Stimulated activated CD4-positive, alpha-beta T cell treated with anti-CD3 and anti-CD28 coated beads, Interleukin-15, amount 100 ng/mL, for 1 hour (primary cell): ENCODE data around the gene RNF31.
"Not testable (repeated sequence)": the region's sequence is repeated elsewhere in the genome, so short reads cannot be mapped to it uniquely, and the experiment has no call there.

Experiments used
- DNase-seq, 2 donors: peaks; one replicate each; pipeline ENCODE4 v3.0.0-alpha.2; 2020; ENCODE audit warnings: low read depth in 1 of 2, low spot score in 1 of 2

The RNF31 gene

DNA sequence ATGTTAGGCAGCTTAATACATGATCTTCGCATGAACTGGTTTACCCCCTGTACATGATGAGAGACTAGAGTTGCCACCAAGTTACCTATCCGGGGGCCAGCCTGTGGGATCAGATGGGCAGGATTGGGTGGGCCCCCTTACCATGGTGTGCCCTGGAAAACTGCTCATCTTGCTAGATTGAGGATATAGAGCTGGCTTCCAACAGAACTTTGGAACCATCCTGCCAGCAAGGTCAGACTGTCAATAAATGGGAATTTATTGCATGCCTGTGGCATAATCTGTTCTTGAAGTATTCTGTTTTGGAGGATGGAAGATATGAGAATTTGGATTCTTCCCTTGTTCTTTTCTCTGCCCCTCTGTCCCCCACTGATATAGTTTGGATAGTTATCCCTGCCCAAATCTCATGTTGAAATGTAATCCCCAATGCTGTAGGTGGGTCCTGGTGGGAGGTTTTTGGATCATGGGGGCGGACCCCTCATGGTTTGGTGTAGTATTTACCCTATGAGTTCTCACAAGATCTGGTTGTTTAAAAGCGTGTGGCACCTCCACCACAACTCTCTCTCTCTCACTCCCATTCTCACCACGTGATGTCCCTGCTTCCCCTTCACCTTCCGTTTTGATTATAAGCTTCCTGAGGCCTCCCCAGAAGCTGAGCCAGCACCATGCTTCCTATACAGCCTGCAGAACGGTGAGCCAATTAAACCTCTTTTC lies 51.7 kb downstream of the RNF31 start:
- DNase-seq: no peak

DNA sequence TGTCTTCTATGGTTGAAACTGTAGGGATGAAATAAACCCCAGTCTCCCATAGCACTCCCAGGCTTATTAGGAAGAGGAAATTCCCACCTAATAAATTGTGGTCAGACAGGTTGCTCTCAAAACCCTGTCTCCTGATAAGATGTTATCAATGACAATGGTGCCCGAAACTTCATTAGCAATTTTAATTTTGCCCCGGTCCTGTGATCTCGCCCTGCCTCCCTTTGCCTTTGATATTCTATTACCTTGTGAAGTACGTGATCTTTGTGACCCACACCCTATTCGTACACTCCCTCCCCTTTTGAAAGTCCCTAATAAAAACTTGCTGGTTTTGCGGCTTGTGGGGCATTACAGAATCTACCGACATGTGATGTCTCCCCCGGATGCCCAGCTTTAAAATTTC lies 55.2 kb downstream of the RNF31 start:
- DNase-seq: not testable (repeated sequence)

DNA sequence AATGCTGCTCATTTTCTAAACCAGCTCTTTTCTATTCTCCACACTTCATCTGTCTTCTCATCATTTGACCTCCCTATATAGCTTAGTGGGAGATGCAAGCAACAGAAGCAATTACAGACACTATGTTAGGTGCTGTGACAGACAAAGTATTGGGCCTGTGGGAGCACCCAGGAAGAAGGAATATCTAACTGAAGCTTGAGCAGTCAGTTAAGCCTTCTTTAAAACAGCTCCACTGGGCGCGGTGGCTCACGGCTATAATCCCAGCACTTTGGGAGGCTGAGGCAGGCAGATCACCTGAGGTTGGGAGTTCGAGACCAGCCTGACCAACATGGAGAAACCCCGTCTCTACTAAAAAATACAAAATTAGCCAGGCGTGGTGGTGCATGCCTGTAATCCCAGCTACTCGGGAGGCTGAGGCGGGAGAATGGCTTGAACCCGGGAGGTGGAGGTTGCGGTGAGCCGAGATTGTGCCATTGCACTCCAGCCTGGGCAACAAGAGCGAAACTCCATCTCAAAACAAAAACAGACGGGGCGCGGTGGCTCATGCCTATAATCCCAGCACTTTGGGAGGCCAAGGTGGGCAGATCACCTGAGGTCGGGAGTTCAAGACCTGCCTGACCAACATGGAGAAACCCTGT lies 56.1 kb downstream of the RNF31 start:
- not testable (repeated sequence) for DNase-seq

DNA sequence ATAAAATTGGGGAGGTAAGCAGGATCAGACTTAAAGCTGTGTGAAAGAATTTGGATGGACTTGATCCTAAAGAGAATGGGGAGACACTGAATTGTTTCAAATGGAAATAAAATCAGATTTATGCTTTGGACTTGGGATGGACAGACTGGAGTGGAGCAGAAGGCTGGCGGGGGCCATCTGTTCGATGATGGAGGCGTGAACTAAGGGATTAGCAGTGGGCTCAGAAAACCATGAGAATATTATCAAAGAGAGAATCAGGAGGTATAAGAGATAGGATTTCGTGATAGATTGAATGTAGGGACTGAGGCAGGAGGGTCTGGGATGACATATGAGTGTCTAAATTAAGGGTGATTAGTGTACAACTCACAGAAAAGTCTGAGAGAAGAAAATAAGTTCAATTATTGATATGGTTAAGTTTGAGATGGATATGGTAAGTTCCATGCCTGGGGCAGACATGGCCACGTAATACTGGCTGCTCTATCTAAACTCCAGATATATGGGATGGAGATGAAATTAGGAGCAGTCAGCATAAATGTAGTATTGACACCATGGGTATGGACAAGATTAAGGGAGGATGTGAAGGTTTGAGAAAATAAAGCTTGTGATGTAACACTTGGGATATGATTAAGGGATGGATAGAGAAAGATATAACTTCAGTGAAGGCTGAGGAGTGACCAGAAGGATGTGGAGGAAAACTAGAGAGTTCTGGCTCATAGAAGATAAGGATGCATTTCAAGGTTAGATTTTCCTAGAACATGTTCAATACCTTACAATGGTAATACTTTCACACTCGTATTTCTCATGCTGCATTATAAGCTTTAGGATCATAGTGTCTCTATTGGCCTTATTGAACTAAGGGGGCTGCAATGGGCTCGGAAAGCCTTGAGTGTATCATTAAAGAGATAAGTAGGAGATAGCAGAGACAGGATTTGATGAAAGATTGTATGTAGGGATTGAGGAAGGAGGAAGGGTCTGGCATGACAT lies 57.2 kb downstream of the RNF31 start:
- DNase-seq: no peak

DNA sequence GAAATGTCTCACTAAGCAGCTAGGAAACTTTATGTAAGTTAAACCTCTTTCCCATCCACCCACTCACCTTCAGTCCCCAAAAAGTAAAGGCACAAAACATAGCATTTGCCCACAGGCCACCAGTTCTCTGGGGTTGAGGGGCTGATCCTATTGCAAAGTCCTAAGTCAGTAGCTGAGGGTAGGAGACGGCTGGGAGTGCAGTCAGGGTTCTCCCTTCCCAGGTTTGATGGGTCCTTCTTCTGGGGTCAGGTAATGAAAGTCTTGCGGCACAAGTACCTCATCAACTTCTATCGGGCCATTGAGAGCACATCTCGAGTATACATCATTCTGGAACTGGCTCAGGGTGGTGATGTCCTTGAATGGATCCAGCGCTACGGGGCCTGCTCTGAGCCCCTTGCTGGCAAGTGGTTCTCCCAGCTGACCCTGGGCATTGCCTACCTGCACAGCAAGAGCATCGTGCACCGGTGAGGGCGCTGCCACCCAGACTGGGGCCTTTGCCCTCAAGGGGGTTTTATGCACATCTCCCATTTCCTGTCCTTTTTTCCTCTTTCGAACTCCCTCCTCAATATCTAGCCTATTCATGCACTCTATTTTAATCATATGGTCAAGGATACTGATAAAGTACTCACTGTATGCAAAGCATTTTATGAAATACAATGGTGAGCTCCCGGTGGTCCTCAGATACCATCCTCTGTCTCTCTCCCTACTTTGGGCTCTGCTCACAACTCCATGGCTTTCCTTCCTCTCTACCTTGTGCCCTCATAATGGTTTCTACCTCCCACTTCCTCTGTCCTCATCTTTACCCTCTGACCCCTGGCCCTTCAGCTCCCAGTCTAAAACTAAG lies 59.2 kb downstream of the RNF31 start:
- DNase-seq: no peak

DNA sequence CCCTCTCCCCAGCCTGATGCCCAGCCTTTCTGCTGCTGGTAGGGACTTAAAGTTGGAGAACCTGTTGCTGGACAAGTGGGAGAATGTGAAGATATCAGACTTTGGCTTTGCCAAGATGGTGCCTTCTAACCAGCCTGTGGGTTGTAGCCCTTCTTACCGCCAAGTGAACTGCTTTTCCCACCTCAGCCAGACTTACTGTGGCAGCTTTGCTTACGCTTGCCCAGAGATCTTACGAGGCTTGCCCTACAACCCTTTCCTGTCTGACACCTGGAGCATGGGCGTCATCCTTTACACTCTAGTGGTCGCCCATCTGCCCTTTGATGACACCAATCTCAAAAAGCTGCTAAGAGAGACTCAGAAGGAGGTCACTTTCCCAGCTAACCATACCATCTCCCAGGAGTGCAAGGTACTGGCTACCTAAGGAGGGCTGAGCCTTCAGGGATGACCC lies 59.8 kb downstream of the RNF31 start:
- DNase-seq: no peak

DNA sequence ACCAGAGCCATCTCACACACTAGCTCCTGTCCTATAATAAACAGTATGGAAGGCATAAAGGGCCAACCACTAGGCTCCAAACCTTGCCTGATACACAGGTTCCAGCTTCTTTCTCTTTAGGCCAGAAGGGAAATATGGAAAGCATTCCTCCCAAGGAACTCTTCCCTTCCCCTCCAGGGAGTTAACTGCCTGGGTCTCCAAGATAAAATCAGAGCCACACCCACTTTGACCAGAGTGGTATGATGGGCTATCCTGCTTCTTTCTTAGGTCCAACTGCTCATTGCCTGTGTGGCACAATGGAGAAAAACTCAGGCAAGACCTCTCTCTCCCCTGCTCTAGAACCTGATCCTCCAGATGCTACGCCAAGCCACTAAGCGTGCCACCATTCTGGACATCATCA lies 60.3 kb downstream of the RNF31 start:
- no peak for DNase-seq
